ENCODE results near the gene FHOD1. TPM values are rescaled to one million over a fixed set of nuclear protein-coding genes. Genes with fewer than 3 reads are reported as not detected.
A peak's percentile ranks its signal among the peaks of the same experiment; 100 is the strongest.

Gene FHOD1
- total and polyA plus RNA-seq, 2 of the 13 experiments (the other 11 are each of a cell fraction or from before 2014, with no cell fraction given) = 20.0 to 20.8 TPM

DNA sequence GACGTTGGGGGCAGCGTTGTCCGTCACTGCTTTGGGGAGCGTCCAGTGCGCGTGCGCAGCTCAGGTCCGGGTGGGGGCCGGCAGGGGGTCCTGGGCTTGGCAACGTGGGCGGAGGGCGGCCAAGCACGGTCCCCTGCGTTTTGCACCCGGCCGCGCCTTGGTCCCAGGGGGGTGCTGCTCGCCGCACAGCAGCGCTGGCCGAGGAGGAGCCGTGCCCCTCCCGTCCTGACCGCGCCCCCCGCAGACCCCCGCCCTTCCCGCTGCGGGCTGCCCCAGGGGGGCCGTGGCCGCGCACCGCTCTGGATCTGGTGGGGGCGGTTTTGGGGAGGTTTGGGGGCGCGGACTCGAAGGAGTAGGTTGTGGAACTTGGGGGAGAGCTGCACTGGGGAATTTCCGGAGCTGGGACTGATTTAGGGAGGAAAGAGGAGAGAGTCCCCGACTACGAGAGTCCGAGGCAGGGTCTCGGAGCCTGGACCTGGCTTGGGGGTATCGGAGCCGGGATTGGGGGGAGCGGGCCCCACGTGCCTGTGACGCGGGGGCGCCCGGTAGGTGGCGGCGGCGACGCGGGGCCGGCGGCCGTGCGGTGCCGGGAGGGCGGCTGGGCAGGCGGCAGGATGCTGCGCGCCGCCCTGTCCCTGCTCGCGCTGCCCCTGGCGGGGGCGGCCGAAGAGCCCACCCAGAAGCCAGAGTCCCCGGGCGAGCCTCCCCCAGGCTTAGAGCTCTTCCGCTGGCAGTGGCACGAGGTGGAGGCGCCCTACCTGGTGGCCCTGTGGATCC lies 1.3 kb upstream of the FHOD1 start, which contains the start of gene SLC9A5 (continued):
- TF ChIP-seq, protein P1, sequence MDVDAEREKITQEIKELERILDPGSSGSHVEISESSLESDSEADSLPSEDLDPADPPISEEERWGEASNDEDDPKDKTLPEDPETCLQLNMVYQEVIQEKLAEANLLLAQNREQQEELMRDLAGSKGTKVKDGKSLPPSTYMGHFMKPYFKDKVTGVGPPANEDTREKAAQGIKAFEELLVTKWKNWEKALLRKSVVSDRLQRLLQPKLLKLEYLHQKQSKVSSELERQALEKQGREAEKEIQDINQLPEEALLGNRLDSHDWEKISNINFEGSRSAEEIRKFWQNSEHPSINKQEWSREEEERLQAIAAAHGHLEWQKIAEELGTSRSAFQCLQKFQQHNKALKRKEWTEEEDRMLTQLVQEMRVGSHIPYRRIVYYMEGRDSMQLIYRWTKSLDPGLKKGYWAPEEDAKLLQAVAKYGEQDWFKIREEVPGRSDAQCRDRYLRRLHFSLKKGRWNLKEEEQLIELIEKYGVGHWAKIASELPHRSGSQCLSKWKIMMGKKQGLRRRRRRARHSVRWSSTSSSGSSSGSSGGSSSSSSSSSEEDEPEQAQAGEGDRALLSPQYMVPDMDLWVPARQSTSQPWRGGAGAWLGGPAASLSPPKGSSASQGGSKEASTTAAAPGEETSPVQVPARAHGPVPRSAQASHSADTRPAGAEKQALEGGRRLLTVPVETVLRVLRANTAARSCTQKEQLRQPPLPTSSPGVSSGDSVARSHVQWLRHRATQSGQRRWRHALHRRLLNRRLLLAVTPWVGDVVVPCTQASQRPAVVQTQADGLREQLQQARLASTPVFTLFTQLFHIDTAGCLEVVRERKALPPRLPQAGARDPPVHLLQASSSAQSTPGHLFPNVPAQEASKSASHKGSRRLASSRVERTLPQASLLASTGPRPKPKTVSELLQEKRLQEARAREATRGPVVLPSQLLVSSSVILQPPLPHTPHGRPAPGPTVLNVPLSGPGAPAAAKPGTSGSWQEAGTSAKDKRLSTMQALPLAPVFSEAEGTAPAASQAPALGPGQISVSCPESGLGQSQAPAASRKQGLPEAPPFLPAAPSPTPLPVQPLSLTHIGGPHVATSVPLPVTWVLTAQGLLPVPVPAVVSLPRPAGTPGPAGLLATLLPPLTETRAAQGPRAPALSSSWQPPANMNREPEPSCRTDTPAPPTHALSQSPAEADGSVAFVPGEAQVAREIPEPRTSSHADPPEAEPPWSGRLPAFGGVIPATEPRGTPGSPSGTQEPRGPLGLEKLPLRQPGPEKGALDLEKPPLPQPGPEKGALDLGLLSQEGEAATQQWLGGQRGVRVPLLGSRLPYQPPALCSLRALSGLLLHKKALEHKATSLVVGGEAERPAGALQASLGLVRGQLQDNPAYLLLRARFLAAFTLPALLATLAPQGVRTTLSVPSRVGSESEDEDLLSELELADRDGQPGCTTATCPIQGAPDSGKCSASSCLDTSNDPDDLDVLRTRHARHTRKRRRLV (CRISPR knock-in tag; IDR thresholded peaks at IDR 0.05) = no peak
- TF ChIP-seq, protein P2, sequence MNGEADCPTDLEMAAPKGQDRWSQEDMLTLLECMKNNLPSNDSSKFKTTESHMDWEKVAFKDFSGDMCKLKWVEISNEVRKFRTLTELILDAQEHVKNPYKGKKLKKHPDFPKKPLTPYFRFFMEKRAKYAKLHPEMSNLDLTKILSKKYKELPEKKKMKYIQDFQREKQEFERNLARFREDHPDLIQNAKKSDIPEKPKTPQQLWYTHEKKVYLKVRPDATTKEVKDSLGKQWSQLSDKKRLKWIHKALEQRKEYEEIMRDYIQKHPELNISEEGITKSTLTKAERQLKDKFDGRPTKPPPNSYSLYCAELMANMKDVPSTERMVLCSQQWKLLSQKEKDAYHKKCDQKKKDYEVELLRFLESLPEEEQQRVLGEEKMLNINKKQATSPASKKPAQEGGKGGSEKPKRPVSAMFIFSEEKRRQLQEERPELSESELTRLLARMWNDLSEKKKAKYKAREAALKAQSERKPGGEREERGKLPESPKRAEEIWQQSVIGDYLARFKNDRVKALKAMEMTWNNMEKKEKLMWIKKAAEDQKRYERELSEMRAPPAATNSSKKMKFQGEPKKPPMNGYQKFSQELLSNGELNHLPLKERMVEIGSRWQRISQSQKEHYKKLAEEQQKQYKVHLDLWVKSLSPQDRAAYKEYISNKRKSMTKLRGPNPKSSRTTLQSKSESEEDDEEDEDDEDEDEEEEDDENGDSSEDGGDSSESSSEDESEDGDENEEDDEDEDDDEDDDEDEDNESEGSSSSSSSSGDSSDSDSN (CRISPR knock-in tag; IDR thresholded peaks at IDR 0.05) = peak; percentile 48; the same call in 1 of the 2 replicates
- TF ChIP-seq ZBTB20 (CRISPR knock-in tag; IDR thresholded peaks at IDR 0.05; ENCODE audit: borderline replicate concordance, low read depth) (no peak), MYPOP (CRISPR knock-in tag; IDR thresholded peaks at IDR 0.05) (no peak), KDM3A (CRISPR knock-in tag; IDR thresholded peaks at IDR 0.05; ENCODE audit: low read depth) (no peak), ZBTB14 (CRISPR knock-in tag; IDR thresholded peaks at IDR 0.05) (peak; percentile 47), PITX1 (CRISPR knock-in tag; IDR thresholded peaks at IDR 0.05) (no peak)
- TF ChIP-seq, protein P3, sequence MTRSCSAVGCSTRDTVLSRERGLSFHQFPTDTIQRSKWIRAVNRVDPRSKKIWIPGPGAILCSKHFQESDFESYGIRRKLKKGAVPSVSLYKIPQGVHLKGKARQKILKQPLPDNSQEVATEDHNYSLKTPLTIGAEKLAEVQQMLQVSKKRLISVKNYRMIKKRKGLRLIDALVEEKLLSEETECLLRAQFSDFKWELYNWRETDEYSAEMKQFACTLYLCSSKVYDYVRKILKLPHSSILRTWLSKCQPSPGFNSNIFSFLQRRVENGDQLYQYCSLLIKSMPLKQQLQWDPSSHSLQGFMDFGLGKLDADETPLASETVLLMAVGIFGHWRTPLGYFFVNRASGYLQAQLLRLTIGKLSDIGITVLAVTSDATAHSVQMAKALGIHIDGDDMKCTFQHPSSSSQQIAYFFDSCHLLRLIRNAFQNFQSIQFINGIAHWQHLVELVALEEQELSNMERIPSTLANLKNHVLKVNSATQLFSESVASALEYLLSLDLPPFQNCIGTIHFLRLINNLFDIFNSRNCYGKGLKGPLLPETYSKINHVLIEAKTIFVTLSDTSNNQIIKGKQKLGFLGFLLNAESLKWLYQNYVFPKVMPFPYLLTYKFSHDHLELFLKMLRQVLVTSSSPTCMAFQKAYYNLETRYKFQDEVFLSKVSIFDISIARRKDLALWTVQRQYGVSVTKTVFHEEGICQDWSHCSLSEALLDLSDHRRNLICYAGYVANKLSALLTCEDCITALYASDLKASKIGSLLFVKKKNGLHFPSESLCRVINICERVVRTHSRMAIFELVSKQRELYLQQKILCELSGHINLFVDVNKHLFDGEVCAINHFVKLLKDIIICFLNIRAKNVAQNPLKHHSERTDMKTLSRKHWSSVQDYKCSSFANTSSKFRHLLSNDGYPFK (CRISPR knock-in tag; IDR thresholded peaks at IDR 0.05; ENCODE audit: borderline replicate concordance) = no peak
- TF ChIP-seq, protein P4, sequence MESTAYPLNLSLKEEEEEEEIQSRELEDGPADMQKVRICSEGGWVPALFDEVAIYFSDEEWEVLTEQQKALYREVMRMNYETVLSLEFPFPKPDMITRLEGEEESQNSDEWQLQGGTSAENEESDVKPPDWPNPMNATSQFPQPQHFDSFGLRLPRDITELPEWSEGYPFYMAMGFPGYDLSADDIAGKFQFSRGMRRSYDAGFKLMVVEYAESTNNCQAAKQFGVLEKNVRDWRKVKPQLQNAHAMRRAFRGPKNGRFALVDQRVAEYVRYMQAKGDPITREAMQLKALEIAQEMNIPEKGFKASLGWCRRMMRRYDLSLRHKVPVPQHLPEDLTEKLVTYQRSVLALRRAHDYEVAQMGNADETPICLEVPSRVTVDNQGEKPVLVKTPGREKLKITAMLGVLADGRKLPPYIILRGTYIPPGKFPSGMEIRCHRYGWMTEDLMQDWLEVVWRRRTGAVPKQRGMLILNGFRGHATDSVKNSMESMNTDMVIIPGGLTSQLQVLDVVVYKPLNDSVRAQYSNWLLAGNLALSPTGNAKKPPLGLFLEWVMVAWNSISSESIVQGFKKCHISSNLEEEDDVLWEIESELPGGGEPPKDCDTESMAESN (CRISPR knock-in tag; conservative IDR thresholded peaks at IDR 0.05) = peak; percentile 42; the same call in 1 of the 2 replicates
